Activated T-cell treated with anti-CD3 and anti-CD28 coated beads, Interleukin-2, amount 50 U/mL, for 24 hours (primary cell): ENCODE measurements around the gene GARS1.
A peak's percentile ranks its signal among the peaks of the same experiment; 100 is the strongest.
"Not testable (repeated sequence)": the region's sequence is repeated elsewhere in the genome, so short reads cannot be mapped to it uniquely, and the experiment has no call there.

ENCODE experiments used
- DNase-seq: peaks from one replicate; pipeline ENCODE4 v3.0.0-alpha.2; 2020
- H3K27ac Mint-ChIP-seq: 2 replicates; pipeline ENCODE4 v1.8.0; 2020; ENCODE audit warnings: mild to moderate bottlenecking, mixed read lengths
- H3K27me3 Mint-ChIP-seq: 2 replicates; pipeline ENCODE4 v1.8.0; 2020; ENCODE audit warnings: mixed read lengths
- H3K36me3 Mint-ChIP-seq: 2 replicates; pipeline ENCODE4 v1.8.0; 2020; ENCODE audit warnings: low read depth, mixed read lengths
- H3K4me1 Mint-ChIP-seq: 2 replicates; pipeline ENCODE4 v1.8.0; 2020; ENCODE audit warnings: low read depth, mixed read lengths
- H3K4me3 Mint-ChIP-seq: 2 replicates; pipeline ENCODE4 v1.8.0; 2020; ENCODE audit warnings: mild to moderate bottlenecking, moderate library complexity, mixed read lengths
- H3K9me3 Mint-ChIP-seq: 2 replicates; pipeline ENCODE4 v1.8.0; 2020; ENCODE audit warnings: mixed read lengths

Gene GARS1

GRCh38 chr7:30563326-30563942 is 31.2 kb upstream of the GARS1 start:
- Mint-ChIP-seq H3K9me3 (no peaks in the 10 kb centered on the region), H3K4me3 (no peak overlapping the region), H3K27me3 (no peaks in the 10 kb centered on the region), H3K36me3 (peaks cover 41% of the 10 kb centered on the region), H3K27ac (no peak overlapping the region), H3K4me1 (peaks cover 2% of the 10 kb centered on the region)
- no peak for DNase-seq

GRCh38 chr7:30564243-30564892 is 30.3 kb upstream of the GARS1 start:
- DNase-seq, result peak; percentile 83
- peaks cover 2% of the 10 kb centered on the region for H3K4me1 Mint-ChIP-seq
- H3K4me3 Mint-ChIP-seq, result no peak overlapping the region
- H3K27me3 Mint-ChIP-seq, result no peaks in the 10 kb centered on the region
- peaks cover 43% of the 10 kb centered on the region for H3K36me3 Mint-ChIP-seq
- no peaks in the 10 kb centered on the region for H3K9me3 Mint-ChIP-seq
- peak overlapping the region; percentile 77 for H3K27ac Mint-ChIP-seq

- no peak for DNase-seq
- H3K27me3 Mint-ChIP-seq, result no peaks in the 10 kb centered on the region
- H3K27ac Mint-ChIP-seq, result peak overlapping the region; percentile 31
- peaks cover 44% of the 10 kb centered on the region for H3K36me3 Mint-ChIP-seq
- no peak overlapping the region for H3K4me3 Mint-ChIP-seq
- H3K4me1 Mint-ChIP-seq, result peaks cover 2% of the 10 kb centered on the region
- peaks cover 3% of the 10 kb centered on the region for H3K9me3 Mint-ChIP-seq
These were observed 28.1 kb upstream of the GARS1 start for GRCh38 chr7:30566596-30566995.

GRCh38 chr7:30567081-30567480 is 27.6 kb upstream of the GARS1 start:
- Mint-ChIP-seq H3K4me1 (peaks cover 2% of the 10 kb centered on the region), H3K27ac (peak overlapping the region; percentile 31), H3K9me3 (peaks cover 3% of the 10 kb centered on the region), H3K4me3 (no peak overlapping the region), H3K36me3 (peaks cover 41% of the 10 kb centered on the region), H3K27me3 (no peaks in the 10 kb centered on the region)
- DNase-seq, result no peak

- peaks cover 51% of the 10 kb centered on the region for H3K36me3 Mint-ChIP-seq
- not testable (repeated sequence) for H3K4me1 Mint-ChIP-seq, H3K27ac Mint-ChIP-seq, H3K27me3 Mint-ChIP-seq, H3K4me3 Mint-ChIP-seq, H3K9me3 Mint-ChIP-seq, DNase-seq
These were observed 24.4 kb upstream of the GARS1 start for GRCh38 chr7:30570238-30570637.

GRCh38 chr7:30572212-30572841 is 22.4 kb upstream of the GARS1 start:
- Mint-ChIP-seq H3K27ac (no peak overlapping the region), H3K4me3 (no peak overlapping the region), H3K36me3 (peaks cover 60% of the 10 kb centered on the region), H3K4me1 (peaks cover 2% of the 10 kb centered on the region), H3K27me3 (no peaks in the 10 kb centered on the region), H3K9me3 (peaks cover 7% of the 10 kb centered on the region)
- no peak for DNase-seq

- H3K4me3 Mint-ChIP-seq, result no peak overlapping the region
These were observed 18.8 kb upstream of the GARS1 start for GRCh38 chr7:30575910-30576309.

GRCh38 chr7:30583181-30583580 is 11.5 kb upstream of the GARS1 start:
- Mint-ChIP-seq H3K27me3 (no peaks in the 10 kb centered on the region), H3K4me3 (no peak overlapping the region), H3K4me1 (peaks cover 2% of the 10 kb centered on the region), H3K27ac (no peak overlapping the region), H3K36me3 (peaks cover 79% of the 10 kb centered on the region), H3K9me3 (no peaks in the 10 kb centered on the region)
- no peak for DNase-seq

More at GRCh38 chr7:30575910-30576309, 18.8 kb upstream of the GARS1 start:
- peaks cover 4% of the 10 kb centered on the region for H3K9me3 Mint-ChIP-seq
- no peak overlapping the region for H3K27ac Mint-ChIP-seq
- H3K36me3 Mint-ChIP-seq, result peaks cover 74% of the 10 kb centered on the region
- DNase-seq, result no peak
- H3K27me3 Mint-ChIP-seq, result no peaks in the 10 kb centered on the region
- H3K4me1 Mint-ChIP-seq, result peaks cover 5% of the 10 kb centered on the region

- DNase-seq, result no peak
- H3K4me1 Mint-ChIP-seq, result peaks cover 8% of the 10 kb centered on the region
- no peaks in the 10 kb centered on the region for H3K9me3 Mint-ChIP-seq
These were observed 10.3 kb upstream of the GARS1 start for GRCh38 chr7:30584415-30584814.

GRCh38 chr7:30584965-30585364 is 9.7 kb upstream of the GARS1 start:
- Mint-ChIP-seq H3K4me3 (no peak overlapping the region), H3K36me3 (peaks cover 68% of the 10 kb centered on the region), H3K27ac (no peak overlapping the region), H3K9me3 (no peaks in the 10 kb centered on the region), H3K4me1 (peaks cover 10% of the 10 kb centered on the region), H3K27me3 (no peaks in the 10 kb centered on the region)
- no peak for DNase-seq

More at GRCh38 chr7:30584415-30584814, 10.3 kb upstream of the GARS1 start:
- Mint-ChIP-seq H3K4me3 (no peak overlapping the region), H3K27me3 (no peaks in the 10 kb centered on the region), H3K36me3 (peaks cover 70% of the 10 kb centered on the region), H3K27ac (no peak overlapping the region)

- Mint-ChIP-seq H3K4me1 (peaks cover 10% of the 10 kb centered on the region), H3K36me3 (peaks cover 62% of the 10 kb centered on the region), H3K27me3 (no peaks in the 10 kb centered on the region), H3K4me3 (no peak overlapping the region), H3K27ac (no peak overlapping the region), H3K9me3 (no peaks in the 10 kb centered on the region)
- DNase-seq, result no peak
These were observed 9.0 kb upstream of the GARS1 start for GRCh38 chr7:30585675-30586074.

GRCh38 chr7:30587547-30587946 is 7.1 kb upstream of the GARS1 start:
- not testable (repeated sequence) for H3K4me3 Mint-ChIP-seq, H3K27me3 Mint-ChIP-seq, H3K9me3 Mint-ChIP-seq, DNase-seq, H3K27ac Mint-ChIP-seq
- H3K4me1 Mint-ChIP-seq, result peaks cover 26% of the 10 kb centered on the region
- peaks cover 46% of the 10 kb centered on the region for H3K36me3 Mint-ChIP-seq

- H3K36me3 Mint-ChIP-seq, result peaks cover 35% of the 10 kb centered on the region
- no peak overlapping the region for H3K4me3 Mint-ChIP-seq
- peaks cover 38% of the 10 kb centered on the region for H3K4me1 Mint-ChIP-seq
- H3K27me3 Mint-ChIP-seq, result no peaks in the 10 kb centered on the region
- no peaks in the 10 kb centered on the region for H3K9me3 Mint-ChIP-seq
- no peak for DNase-seq
- no peak overlapping the region for H3K27ac Mint-ChIP-seq
These were observed 5.6 kb upstream of the GARS1 start for GRCh38 chr7:30589111-30589510.

- Mint-ChIP-seq H3K27ac (peak overlapping the region; percentile 99), H3K27me3 (no peaks in the 10 kb centered on the region), H3K9me3 (no peaks in the 10 kb centered on the region), H3K36me3 (peaks cover 54% of the 10 kb centered on the region), H3K4me1 (peaks cover 60% of the 10 kb centered on the region), H3K4me3 (peak overlapping the region; percentile 99)
- peak; percentile 67 for DNase-seq
These were observed 584 bp upstream of the GARS1 start for GRCh38 chr7:30594048-30594539.

- H3K4me1 Mint-ChIP-seq, result peaks cover 62% of the 10 kb centered on the region
- peaks cover 68% of the 10 kb centered on the region for H3K36me3 Mint-ChIP-seq
- no peak for DNase-seq
- peak overlapping the region; percentile 99 for H3K4me3 Mint-ChIP-seq
- H3K27ac Mint-ChIP-seq, result peak overlapping the region; percentile 99
- no peaks in the 10 kb centered on the region for H3K27me3 Mint-ChIP-seq
- no peaks in the 10 kb centered on the region for H3K9me3 Mint-ChIP-seq
These were observed 847 bp downstream of the GARS1 start for GRCh38 chr7:30595436-30596013.
